HG03159 (cell line): ENCODE results near the gene PRSS36.
"Not testable (repeated sequence)": the region's sequence is repeated elsewhere in the genome, so short reads cannot be mapped to it uniquely, and the experiment has no call there.

ENCODE experiments used
- ATAC-seq: cut with Tn5 transposase; IDR thresholded peaks from one replicate; pipeline ENCODE4 v1.9.1; 2021; ENCODE audit warnings: mild to moderate bottlenecking, moderate library complexity; ENCODE audit not compliant: unreplicated experiment

The PRSS36 gene

GRCh38 chr16:31184888-31185287 lies 35.0 kb upstream of the PRSS36 start:
- ATAC-seq: no peak

GRCh38 chr16:31183432-31184428 lies 33.9 kb upstream of the PRSS36 start:
- ATAC-seq: no peak

- no peak for ATAC-seq
Observed at GRCh38 chr16:31182391-31182790, 32.5 kb upstream of the PRSS36 start.

GRCh38 chr16:31181102-31181830 lies 31.4 kb upstream of the PRSS36 start:
- no peak for ATAC-seq

GRCh38 chr16:31179747-31180459 lies 30.0 kb upstream of the PRSS36 start, which contains the start of gene FUS:
Gene FUS (plus strand): TSS chr16:31180139. CDS start chr16:31180215, 76 bp downstream.
- peak; percentile 45 for ATAC-seq

- ATAC-seq: peak; percentile 11
Observed at GRCh38 chr16:31179219-31179746, 29.4 kb upstream of the PRSS36 start.

- no peak for ATAC-seq
Observed at GRCh38 chr16:31177136-31177535, 27.3 kb upstream of the PRSS36 start.

GRCh38 chr16:31170048-31170447 lies 20.2 kb upstream of the PRSS36 start:
- not testable (repeated sequence) for ATAC-seq

- no peak for ATAC-seq
Observed at GRCh38 chr16:31168848-31169247, 19.0 kb upstream of the PRSS36 start.

- no peak for ATAC-seq
Observed at GRCh38 chr16:31167315-31167714, 17.4 kb upstream of the PRSS36 start.

- ATAC-seq: no peak
Observed at GRCh38 chr16:31157136-31157535, 7.3 kb upstream of the PRSS36 start.

GRCh38 chr16:31150976-31151375 lies 1.1 kb upstream of the PRSS36 start:
- not testable (repeated sequence) for ATAC-seq

GRCh38 chr16:31149332-31149731 lies 534 bp downstream of the PRSS36 start:
- ATAC-seq: no peak

- ATAC-seq: no peak
Observed at GRCh38 chr16:31148896-31149295, 970 bp downstream of the PRSS36 start.

- no peak for ATAC-seq
Observed at GRCh38 chr16:31148281-31148728, 1.6 kb downstream of the PRSS36 start.

GRCh38 chr16:31147574-31147973 lies 2.3 kb downstream of the PRSS36 start:
- ATAC-seq: no peak

- ATAC-seq: no peak
Observed at GRCh38 chr16:31145398-31145990, 4.4 kb downstream of the PRSS36 start.

GRCh38 chr16:31144418-31144817 lies 5.4 kb downstream of the PRSS36 start:
- ATAC-seq: not testable (repeated sequence)

GRCh38 chr16:31143694-31144148 lies 6.1 kb downstream of the PRSS36 start:
- ATAC-seq: no peak

- no peak for ATAC-seq
Observed at GRCh38 chr16:31143011-31143693, 6.7 kb downstream of the PRSS36 start.
